Stimulated activated CD8-positive, alpha-beta memory T cell treated with anti-CD3 and anti-CD28 coated beads, Interleukin-4, amount 100 ng/mL, for 24 hours (primary cell): ENCODE measurements around the gene SIGLEC15.
"Not testable (repeated sequence)": the region's sequence is repeated elsewhere in the genome, so short reads cannot be mapped to it uniquely, and the experiment has no call there.

Experiments used
- DNase-seq: peaks from one replicate; pipeline ENCODE4 v3.0.0-alpha.2; 2020; ENCODE audit warnings: low read depth

The SIGLEC15 gene

GRCh38 chr18:45825258-45826044, at the start of gene SIGLEC15:
TSS of gene SIGLEC15 (plus strand) at chr18:45825675. CDS start at chr18:45825729, 54 bp downstream.
- DNase-seq, result no peak

- DNase-seq, result no peak
Observed at GRCh38 chr18:45775743-45776142, 49.7 kb upstream of the SIGLEC15 start.

- DNase-seq, result no peak
Observed at GRCh38 chr18:45777393-45777792, 48.1 kb upstream of the SIGLEC15 start.

- DNase-seq, result no peak
Observed at GRCh38 chr18:45780568-45780967, 44.9 kb upstream of the SIGLEC15 start.

GRCh38 chr18:45782662-45783061, 42.8 kb upstream of the SIGLEC15 start:
- no peak for DNase-seq

- DNase-seq, result no peak
Observed at GRCh38 chr18:45783097-45784075, 42.1 kb upstream of the SIGLEC15 start.

- DNase-seq, result no peak
Observed at GRCh38 chr18:45785134-45785533, 40.3 kb upstream of the SIGLEC15 start.

- no peak for DNase-seq
Observed at GRCh38 chr18:45786941-45787340, 38.5 kb upstream of the SIGLEC15 start.

- no peak for DNase-seq
Observed at GRCh38 chr18:45787346-45787745, 38.1 kb upstream of the SIGLEC15 start.

- DNase-seq, result no peak
Observed at GRCh38 chr18:45788861-45789260, 36.6 kb upstream of the SIGLEC15 start.

GRCh38 chr18:45792506-45793263, 32.8 kb upstream of the SIGLEC15 start:
- no peak for DNase-seq

- no peak for DNase-seq
Observed at GRCh38 chr18:45793264-45793965, 32.1 kb upstream of the SIGLEC15 start.

GRCh38 chr18:45801416-45802004, 24.0 kb upstream of the SIGLEC15 start:
- no peak for DNase-seq

- no peak for DNase-seq
Observed at GRCh38 chr18:45802814-45803492, 22.5 kb upstream of the SIGLEC15 start.

- DNase-seq, result no peak
Observed at GRCh38 chr18:45805551-45805950, 19.9 kb upstream of the SIGLEC15 start.

- no peak for DNase-seq
Observed at GRCh38 chr18:45806226-45806625, 19.2 kb upstream of the SIGLEC15 start.

- not testable (repeated sequence) for DNase-seq
Observed at GRCh38 chr18:45807144-45807543, 18.3 kb upstream of the SIGLEC15 start.

- not testable (repeated sequence) for DNase-seq
Observed at GRCh38 chr18:45814733-45815132, 10.7 kb upstream of the SIGLEC15 start.

GRCh38 chr18:45817543-45817942, 7.9 kb upstream of the SIGLEC15 start:
- no peak for DNase-seq

GRCh38 chr18:45818765-45819164, 6.7 kb upstream of the SIGLEC15 start:
- DNase-seq, result not testable (repeated sequence)
